Epithelial cell of prostate (primary cell): ENCODE measurements around the gene PRDM10.
A peak's percentile ranks its signal among the peaks of the same experiment; 100 is the strongest.
"Not testable (repeated sequence)": the region's sequence is repeated elsewhere in the genome, so short reads cannot be mapped to it uniquely, and the experiment has no call there.

ENCODE experiments used
- DNase-seq: peaks from one replicate; pipeline ENCODE4 v3.0.0-alpha.2; 2011; ENCODE audit warnings: low read depth, low spot score
- H3K27ac ChIP-seq: fragments of 450-650 bp; 2 replicates; pipeline ENCODE4 v1.5.1; 2017; ENCODE audit warnings: mild to moderate bottlenecking

Gene PRDM10

DNA sequence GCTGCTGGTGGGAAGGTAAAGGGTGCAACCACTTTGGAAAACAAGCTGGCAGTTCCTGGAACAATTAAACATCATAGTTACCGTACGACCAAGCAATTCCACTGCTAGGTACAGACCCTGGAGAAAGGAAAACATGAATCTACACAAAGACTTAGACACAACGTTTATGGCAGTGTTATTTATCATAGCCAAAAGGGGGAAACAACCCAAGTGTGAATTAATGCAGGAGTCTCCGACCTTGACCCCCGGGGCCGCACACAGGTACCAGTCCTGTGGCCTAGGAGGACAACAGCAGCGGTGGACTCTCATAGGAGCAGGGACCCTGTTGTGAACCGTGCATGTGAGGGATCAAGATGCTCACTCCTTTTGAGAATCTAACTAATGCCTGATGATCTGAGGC lies 22.5 kb downstream of the PRDM10 start:
- DNase-seq: no peak
- no peak overlapping the region for H3K27ac ChIP-seq

DNA sequence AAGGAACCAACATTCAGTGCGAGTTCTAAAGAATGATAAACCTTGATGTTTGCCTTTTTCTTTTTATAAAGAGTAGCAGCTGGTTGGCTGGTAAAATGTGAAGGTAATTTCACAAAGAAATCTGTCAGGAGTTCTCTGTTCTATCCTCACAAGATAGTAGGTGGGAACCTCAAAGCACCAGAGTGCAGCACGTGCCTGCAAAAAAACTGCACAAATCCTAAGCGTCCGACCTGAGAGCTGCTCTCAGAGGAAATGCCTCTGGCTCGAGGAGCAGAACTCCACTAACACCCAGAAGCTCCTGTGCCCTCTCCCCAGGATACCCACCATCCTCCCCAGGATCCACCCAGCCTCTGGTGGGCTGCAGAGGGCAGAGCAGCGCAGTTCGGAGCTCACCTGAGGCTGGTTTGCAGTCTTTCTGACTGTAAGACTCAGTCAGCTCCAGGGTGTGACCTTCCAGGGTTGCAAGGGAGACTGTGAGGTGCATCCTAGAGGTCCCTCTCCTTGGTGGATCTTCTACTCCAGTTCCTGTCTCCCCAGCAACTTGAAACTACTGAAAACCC lies 23.5 kb downstream of the PRDM10 start:
- no peak overlapping the region for H3K27ac ChIP-seq
- DNase-seq: no peak

DNA sequence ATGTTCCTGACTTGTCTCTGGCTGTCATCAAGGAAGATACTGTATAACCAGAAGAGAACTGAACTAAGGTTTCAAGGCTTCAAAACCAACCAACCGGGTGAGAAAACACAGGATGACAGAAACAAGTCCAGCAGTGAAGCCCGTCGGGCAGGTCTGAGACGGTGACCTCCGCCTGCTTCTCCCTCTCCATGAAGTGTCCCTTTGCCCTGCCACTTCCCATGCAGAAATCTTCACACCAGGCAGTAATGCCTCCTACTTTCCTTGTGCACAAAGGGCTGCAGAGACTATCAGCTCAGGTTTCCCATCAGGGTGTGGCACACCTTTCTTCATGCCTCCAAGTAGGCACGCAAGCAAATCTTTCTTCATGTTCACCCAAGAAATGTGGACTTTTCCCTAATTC lies 24.2 kb downstream of the PRDM10 start:
- no peak for DNase-seq
- H3K27ac ChIP-seq: no peak overlapping the region

DNA sequence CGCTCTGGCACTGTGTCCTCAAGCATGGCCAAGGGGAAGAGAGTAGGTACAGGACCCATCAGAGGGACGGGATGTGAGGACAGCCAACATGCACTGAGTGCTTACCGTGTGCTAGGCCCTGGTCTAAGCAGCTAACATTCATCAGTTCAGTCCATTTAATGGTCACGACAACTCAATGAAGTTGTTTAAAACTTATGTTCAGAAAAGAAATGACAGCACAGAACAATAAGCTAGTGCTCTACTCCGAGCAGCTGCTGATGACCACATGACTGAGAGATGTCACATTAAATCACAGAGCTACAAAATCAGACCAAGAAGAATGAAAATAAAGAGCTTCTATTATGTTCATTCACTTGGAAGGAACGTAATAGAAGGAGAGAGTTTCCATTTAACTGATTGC lies 26.3 kb downstream of the PRDM10 start:
- H3K27ac ChIP-seq: no peak overlapping the region
- DNase-seq: no peak

DNA sequence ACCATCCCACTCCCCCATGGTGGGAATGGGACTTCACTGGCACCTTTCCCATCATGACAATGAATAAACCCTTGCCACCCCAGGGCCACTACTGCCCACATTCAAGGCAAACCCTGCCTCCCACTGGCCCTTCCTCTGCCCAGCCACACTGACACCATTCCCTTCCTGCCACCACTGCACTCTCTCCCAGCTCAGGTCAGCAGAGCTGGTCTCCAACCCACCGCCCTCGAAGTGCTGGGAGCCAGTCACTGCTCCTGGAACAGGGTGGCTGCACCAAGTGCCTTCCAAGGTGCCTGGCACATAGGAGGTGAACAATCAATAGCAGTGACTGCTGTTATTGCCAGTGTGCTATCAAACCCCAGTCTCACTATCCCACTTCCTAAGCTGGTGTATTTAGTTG lies 27.1 kb downstream of the PRDM10 start:
- no peak overlapping the region for H3K27ac ChIP-seq
- DNase-seq: no peak

DNA sequence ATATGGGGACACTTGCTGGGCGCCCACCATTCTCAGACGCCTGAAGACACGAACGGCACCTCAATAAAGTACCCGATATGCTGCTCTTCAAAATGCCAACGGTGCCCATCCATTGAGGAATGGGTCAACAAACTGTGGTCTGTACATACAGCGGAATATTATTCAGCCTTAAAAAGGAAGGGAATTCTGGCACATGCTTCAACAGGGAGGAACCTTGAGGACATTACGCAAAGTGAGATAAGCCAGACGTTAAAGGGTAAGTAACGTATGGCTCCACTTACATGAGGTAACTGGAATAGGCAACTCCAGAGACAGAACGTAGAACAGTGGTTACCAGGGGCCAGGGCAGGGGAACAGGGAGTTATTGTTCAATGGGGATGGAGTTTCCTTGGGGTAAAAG lies 28.0 kb downstream of the PRDM10 start:
- H3K27ac ChIP-seq: no peak overlapping the region
- no peak for DNase-seq

DNA sequence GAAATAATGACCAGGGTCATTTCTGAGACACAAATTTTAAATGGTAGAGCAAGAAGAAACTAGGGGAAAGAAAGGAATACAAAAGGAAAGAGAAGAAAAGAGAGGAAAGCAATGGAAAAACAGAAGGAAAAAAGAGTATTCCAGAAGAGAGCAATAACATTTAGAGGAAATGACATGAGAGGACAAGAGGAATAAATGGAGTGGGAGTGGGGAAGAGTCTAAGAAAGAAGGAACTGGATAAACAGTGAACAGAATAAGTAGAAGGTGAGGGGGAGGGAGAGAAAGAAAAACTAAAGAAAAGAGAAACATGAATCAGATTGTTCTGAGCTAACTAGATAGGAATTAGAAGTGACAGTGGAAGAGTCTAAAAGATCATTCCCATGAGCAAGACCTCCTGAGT lies 28.4 kb downstream of the PRDM10 start:
- H3K27ac ChIP-seq: no peak overlapping the region

DNA sequence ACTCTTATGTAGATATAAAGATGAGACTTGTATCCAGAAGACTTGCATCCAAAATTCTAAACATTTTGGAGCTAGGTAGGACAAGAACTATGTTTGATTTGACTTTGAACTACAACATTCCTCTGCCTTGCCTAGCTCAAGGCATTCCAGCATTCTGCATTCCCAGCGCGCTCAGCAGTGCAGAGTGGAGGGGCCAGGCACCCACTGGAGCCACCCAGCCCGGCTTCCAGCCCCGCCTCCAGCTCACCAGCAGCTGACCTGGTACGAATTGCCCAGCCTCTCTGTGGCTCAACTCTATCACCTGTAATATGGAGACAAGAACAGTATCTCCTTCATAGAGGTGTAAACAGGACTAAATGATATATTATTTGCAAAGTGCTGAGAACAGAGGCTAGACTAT lies 28.8 kb downstream of the PRDM10 start:
- H3K27ac ChIP-seq: no peak overlapping the region
- DNase-seq: no peak

More for the DNA sequence above, 28.4 kb downstream of the PRDM10 start:
- DNase-seq: no peak

DNA sequence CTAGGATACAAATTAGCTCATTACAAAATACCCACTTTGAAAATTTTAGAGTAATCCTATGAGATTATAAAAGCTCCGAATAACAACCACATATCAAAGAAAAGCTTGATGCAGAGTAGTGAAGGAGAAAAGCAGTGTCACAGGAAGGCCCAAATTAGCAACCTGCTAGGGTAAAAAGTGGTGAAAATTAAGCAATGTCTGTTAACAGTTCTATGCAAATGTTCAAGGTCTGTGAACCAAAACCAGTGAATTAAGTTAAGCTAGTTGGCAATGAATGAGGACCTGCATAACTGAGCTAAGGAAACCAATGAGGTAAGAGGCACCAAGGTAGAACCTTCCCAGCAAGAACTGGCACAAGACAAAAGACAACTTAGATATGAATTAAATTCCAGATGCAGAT lies 29.6 kb downstream of the PRDM10 start:
- no peak overlapping the region for H3K27ac ChIP-seq
- DNase-seq: no peak

DNA sequence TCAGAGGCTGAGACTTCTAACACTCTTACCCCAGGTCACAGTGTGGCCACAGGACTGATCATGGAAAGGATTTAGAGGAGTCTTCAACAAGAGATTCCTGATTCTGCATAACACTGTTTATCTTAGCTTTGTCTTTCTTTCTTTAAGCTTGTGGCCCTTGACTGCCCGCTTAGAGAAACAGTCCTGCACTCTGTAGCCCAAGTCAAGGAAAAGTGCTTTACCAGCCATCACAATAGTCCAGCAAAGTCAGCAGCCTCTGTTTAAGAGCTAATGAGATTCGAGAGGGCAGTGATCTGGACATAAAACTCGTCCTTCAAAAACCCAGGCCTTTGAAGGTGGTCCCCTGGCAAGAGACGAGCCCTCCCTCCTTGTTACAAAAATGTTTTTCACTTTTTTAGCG lies 30.0 kb downstream of the PRDM10 start:
- DNase-seq: no peak

DNA sequence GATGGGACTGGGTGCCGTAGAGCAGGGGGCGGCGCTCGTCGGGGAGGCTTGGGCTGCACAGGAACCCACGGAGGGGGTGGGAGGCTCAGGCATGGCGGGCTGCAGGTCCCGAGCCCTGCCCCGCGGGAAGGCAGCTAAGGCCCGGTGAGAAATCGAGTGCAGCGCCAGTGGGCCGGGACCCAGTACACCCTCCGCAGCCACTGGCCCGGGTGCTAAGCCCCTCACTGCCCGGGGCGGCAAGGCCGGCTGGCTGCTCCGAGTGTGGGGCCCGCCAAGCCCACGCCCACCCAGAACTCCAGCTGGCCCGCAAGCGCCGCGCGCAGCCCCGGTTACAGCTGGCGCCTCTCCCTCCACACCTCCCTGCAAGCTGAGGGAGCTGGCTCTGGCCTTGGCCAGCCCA lies 30.8 kb downstream of the PRDM10 start:
- DNase-seq, H3K27ac ChIP-seq: not testable (repeated sequence)

More for the DNA sequence above, 30.0 kb downstream of the PRDM10 start:
- no peak overlapping the region for H3K27ac ChIP-seq

DNA sequence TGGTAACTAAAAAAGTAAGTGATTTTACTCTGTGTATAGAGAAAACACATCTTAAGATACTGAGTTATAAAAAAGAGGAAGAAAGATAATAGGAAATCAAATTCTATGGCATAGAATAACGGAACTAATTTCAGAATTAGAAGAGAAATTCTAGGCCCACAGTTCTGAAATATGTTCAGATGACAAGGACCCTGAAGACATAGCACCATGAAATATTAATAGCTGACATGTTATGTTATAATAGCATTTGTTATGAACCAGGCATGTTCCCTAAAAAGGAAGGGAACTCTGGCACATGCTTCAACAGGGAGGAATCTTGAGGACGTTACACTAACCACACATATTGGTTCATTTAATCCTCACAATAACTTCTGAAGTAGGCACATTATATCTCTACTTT lies 32.7 kb downstream of the PRDM10 start:
- H3K27ac ChIP-seq: no peak overlapping the region
- no peak for DNase-seq

DNA sequence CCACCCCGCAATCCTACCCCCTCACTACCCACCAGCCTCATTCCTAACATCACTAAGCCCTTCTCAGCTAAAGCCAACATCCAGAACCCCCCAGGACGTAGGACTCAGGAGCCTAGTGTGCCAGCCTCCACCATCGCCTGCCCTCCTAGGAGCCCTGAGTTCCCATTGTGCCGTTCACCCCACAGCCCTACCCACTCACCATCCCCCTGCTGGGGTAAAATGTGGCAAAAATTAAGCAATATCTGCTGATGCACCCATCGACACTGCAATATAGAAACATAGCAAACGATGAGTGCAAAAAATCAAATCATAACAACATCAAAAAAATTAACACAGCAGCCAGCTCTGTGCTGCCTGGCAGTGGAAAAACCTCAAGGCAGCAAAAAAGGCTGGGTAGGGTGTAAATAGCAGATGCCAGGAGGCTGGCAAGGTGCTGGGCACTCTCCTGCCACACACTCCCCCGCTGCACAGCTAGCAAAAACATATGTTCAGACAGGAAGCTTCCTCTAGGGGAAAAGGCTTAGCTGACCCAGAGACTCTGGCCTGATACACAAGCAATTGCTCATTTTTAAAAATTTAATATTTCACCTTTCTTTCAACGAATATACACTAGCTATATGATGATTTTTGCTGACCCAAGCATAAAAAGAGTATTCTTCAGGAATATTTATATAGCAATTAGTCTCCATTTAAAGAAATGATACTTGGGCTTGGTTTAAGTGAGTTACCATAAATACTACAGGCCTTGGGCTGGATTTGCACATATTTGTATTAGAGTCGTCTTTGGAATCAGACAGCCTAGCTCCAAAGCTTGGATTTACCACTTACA lies 33.8 kb downstream of the PRDM10 start:
- DNase-seq: no peak
- no peak overlapping the region for H3K27ac ChIP-seq

DNA sequence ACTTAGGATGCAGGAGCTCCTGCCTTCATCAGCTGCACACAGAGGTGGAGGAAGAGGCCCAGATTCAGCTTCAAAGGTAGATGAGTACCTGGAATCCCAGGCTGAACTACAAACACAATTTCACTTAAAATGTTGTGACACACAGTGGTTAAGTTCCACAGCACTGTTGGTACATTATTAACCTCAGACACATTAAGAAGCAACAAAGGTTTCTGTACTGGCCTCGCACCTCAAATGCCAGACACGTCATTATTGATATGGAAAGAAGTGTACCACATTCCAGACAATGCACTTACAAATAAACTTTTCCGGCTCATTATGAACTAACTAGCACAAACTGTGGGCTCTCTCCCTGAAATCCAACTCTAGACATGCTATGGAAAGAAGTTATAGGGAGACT lies 34.6 kb downstream of the PRDM10 start:
- DNase-seq: no peak
- no peak overlapping the region for H3K27ac ChIP-seq

DNA sequence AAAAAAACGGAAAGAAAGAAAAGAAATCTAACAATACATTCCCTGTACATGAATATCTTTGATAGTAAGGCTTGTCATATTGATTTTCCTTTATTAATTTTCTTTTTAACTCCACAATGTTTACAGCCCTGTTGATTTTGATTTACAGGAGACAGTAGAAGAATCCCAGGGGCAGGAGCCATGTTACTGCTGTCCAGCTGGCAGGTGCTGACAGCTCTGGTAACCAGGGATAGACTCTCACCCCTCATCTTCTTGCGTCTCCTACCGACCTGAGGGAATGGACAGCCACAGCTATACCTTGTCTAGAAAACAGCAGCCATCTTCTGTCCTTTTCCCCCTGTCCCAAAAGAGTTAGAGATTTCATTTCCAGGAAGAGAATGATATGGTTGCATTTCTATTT lies 37.4 kb downstream of the PRDM10 start:
- no peak overlapping the region for H3K27ac ChIP-seq
- DNase-seq: no peak

DNA sequence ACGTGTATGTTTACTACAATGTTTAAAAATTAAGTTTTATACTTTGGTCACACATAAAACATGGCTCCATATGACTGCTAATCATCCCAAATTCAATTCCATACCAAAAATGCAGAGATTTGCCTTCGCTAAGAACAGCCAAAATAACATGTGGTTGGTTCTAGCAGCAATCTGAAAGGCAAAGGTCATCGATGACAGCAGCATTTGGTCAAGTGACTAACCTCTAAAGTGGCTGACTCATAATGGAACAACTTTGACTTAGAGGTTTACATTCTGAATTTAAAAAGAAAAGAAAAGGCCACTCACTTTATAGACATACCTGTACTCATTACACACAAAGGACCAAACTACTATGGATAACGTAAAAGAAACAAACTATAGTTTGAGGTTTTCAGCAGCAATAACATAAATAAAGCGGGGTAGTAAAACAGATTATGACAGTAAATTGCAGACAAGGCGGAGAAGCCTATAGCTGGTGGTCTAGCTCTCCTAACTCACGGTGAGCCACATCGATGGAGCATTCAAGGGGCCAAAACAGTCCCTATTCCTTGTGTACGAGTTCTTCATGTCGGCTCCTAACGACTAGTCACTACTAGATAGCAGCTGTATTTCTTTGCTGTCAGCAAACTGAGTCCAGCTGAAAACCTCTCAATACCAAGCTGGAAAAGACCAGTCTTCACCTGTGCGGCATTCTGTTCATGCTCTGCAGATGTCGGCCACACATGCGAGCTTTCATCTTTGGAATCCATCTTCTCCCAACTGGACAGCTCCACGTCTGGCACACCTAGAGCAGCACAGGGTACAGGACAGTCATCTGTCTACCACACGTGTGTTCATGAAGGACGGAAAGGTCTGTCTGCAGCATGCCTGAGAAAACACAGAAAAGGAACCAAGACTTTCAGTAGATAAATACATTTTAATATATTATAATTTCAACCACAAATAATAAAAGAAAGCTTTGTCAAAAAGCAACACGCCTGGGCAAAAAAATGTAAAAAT lies 42.1 kb downstream of the PRDM10 start:
- DNase-seq: peak; percentile 16

DNA sequence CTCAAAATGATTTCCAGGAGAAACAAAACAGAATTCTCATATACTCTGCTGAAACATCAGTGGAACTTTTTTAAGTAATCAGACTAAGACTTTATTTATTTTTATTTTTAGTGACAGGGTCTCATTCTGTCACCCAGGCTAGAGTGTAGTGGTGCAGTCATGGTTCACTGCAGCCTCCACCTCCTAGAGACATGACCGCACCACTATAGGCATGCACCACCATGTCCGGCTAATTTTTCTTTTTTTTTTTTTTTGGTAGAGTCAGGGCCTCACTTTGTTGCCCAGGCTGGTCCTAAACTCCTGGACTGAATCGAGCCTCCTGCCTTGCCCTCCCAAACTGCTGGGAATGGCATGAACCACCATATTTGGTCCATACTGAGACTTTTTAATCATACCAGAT lies 42.9 kb downstream of the PRDM10 start:
- H3K27ac ChIP-seq: no peak overlapping the region
- DNase-seq: no peak

More for the DNA sequence above, 42.1 kb downstream of the PRDM10 start:
- H3K27ac ChIP-seq: no peak overlapping the region

DNA sequence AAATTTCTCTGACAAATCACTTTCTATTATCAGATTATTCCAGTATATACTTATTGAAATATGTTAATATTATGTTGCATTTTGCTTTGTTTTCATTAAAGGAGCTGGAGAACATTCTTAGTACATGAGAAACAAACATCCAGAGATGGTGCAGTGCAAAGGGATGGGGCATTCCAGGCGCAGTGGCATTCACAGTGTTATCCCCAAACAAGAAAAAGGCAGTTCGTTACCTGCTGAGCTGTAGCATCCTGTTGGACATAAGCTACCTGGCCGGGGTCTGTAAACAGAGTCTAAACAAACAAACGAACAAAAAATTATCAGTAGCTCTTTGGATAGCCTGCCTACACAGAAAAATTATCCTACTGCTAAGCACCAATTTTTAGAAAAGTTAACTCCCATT lies 47.4 kb downstream of the PRDM10 start:
- DNase-seq: no peak

DNA sequence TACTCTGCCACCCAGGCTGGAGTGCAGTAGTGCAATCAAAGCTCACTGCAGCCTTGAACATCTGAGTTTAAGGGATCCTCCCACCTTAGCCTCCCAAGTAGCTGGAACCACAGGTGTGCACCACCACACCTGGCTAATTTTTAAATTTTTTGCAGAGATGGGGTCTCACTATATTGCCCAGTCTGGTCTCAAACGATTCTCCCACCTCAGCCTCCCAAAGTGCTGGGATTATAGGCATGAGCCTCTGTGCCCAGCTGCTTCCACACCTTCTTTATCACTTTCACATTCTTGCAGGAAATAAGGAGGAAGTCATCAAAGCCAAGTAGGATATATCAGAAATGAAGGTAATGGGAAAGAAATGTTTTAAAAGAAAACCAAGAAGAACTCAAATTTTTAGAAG lies 47.9 kb downstream of the PRDM10 start:
- DNase-seq: not testable (repeated sequence)

More for the DNA sequence above, 47.4 kb downstream of the PRDM10 start:
- H3K27ac ChIP-seq: no peak overlapping the region

DNA sequence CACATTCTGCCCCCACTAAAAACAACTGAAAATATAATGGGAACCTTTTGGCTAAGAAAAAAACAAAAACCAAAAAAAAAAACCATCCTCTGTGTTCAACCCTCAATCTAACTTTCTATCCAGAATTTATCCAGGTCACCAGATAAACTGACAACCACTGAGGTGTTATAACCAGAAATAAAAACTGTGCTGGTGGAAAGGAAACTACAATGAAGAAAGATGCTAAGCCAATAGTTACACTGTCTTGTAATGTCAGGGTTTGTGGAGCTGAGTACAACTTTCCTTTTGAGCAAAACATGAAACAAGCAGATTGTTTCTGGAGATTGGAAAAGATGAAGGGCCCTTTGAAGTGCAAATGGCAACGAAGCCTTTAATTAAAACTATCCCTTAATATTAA lies 50.8 kb downstream of the PRDM10 start:
- H3K27ac ChIP-seq: no peak overlapping the region

More for the DNA sequence above, 47.9 kb downstream of the PRDM10 start:
- H3K27ac ChIP-seq: not testable (repeated sequence)

More for the DNA sequence above, 50.8 kb downstream of the PRDM10 start:
- no peak for DNase-seq
